ENCODE results near the gene LYPLA2.
A peak's percentile ranks its signal among the peaks of the same experiment; 100 is the strongest.

The LYPLA2 gene

DNA sequence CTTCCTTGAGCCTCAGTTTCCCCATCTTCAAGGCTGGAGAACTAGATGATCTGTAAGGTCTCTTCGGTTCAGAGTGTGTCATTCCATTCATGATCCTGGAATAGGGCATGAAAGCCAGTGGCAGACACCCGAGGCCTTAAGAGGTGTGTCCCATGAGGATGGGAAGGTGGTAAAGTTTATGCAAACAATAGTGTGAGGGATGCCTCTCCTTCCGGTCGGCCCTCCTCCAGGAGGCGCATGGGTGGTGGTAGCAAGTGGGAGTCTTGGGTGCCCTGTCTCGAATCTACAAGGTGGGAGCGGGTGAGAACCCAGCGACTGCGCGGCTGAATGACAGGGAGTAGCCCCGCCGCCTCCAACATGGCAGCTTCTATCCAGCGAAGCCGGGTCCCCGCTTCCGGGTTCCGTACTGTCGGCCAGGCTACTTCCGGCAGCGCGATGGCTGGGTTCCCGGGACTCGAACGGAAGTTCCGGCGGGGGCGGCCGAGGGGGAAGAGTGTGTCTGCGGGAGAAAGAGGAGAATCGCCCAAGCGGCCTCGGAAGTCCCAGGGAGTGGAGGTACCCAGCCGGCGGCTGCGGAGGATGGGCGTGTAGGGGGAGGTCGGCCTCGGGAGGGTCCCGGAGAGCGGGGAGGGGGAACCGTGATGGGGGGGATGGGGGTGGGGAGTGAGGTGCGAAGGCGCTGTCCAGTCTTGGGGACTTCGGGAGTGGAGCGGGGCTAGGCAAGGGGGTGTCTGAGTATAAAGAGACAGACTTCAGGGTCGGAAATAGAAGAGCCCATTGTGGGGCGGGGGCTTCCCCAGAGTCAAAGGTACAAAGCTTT is at the start of gene LYPLA2:
Gene LYPLA2 (plus strand): TSS at position 450 of the 820 bp plus-strand sequence. CDS start 1,538 bp downstream, outside the sequence.
- DNase-seq: peak; percentile 91 to 93

DNA sequence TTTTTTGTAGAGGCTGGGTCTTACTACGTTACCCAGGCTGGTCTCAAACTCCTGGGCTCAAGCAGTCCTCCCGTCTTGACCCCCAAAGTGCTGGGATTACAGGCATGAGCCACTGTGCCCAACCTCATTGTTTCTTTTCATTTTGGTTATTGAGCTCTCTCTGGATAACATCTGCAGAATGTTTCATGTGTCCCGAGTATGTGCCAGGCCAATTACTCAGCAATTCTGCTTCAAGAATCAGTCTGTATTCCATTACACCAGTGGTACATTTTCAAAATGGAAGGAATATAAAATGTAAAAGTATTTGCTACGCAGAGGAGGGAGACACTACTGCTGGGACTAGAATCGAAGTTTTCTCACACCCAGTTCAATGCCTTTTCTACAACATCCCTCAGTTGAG is 49.3 kb upstream of the LYPLA2 start:
- DNase-seq: no peak

DNA sequence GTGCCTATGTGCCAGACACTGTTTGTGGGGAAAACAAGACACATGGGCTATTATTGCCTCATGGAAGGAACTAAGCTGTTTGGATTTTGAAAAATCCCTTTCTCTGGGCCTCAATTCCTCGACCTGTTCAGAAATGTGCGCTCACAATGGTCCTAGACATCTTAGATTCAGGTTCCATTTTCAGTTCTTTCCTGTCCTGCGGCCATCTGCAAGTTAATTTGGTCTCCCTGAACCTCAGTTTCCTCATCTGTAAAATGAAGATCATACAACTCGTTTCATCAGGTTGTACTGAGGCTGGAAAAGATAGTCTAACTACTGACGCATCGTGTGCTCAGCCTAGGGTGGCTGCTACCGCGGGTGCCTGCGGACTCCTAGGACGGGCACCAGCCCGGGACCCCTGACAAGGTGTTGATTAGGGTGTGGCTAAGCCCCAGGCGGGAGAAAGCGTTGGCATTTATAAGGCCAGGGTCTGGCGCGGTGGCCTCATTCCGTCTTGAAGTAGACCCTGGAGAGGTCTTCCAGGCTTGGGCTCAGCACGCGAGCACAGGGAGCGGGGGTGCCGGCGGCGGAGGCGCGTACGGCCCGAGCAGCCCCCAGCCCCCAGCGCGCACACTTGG is 48.2 kb upstream of the LYPLA2 start:
- peak; percentile 42 to 45 for DNase-seq

DNA sequence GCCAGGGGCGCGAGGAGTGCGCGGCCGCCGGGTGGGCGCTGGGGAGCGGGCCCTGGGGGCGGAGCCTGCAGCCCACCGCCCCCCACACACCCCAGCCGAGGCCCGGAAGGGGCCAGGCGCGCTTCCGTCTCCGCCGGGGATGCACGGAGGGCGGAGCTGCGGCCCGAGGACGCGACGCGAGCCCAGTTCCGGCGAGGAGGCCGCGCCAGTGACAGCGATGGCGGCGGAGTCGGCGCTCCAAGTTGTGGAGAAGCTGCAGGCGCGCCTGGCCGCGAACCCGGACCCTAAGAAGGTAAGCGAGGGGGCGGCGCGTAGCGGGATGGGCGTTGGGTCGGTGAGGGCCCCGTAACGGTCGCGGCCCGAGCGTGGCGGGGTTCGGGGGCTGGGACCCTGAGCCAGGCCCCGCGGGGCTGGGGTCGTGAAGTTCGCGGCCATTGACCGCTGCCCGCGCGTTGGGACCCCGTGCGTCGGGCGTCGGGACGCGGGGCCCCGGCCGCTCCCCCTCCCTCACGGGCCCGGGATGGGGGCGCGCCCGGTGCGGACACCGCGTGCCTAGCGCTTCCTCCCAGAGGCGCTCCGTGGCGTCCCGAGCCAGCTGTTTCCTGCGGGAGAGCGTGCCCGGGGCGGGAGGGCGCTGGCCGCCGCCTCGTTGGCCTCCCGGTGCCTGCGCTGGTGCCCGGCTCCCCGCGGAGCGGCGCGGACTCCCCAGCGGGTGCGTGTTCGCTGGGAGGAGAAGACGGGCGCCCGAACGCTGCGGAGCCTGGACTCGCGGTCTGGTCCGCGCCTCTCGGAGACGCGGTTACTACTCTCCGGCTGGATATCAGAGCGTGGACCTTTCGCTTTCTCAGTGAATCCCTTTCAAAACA is 47.4 kb upstream of the LYPLA2 start, which contains the start of gene ELOA:
Gene ELOA (plus strand): TSS at position 185 of the 866 bp plus-strand sequence. CDS start 33 bp downstream, at position 218.
- peak; percentile 79 to 82 for DNase-seq

DNA sequence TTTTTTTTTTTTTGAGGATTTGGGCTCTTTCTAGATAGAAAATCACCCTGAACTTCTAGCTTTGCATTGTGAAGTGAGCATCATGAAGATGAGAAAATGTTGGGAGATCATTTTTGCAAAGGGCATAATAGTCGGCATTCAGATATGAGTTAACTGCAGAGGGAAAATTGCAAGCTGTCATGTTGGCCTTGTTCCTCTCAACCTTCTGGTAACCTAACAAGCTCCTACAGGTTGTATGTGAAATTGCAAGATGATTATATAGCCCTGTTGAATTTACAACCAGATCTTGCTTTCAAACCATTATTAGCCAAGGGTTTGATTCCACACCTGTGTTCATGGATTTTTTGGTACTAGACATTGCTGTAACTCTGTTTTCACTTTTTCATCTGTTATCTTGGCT is 45.4 kb upstream of the LYPLA2 start:
- no peak for DNase-seq

DNA sequence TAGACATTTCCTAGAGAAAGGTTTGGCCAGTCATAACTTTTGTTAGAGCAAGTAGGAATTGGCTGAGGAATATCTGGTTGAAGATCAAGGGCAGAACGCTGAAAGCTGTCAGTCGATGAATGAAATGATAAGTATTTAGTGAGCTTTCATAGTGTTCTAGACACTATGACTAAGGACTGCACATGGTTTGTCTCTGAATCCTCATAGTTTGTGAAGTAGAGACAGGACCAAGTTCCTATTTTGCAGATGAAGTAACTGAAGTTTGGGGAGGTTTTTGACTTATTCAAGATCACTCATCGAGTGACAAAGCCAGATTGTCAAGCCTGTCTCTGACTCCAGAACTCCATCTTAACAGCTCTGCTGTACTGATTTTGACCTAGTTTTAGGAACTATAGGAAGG is 42.9 kb upstream of the LYPLA2 start:
- DNase-seq: no peak

DNA sequence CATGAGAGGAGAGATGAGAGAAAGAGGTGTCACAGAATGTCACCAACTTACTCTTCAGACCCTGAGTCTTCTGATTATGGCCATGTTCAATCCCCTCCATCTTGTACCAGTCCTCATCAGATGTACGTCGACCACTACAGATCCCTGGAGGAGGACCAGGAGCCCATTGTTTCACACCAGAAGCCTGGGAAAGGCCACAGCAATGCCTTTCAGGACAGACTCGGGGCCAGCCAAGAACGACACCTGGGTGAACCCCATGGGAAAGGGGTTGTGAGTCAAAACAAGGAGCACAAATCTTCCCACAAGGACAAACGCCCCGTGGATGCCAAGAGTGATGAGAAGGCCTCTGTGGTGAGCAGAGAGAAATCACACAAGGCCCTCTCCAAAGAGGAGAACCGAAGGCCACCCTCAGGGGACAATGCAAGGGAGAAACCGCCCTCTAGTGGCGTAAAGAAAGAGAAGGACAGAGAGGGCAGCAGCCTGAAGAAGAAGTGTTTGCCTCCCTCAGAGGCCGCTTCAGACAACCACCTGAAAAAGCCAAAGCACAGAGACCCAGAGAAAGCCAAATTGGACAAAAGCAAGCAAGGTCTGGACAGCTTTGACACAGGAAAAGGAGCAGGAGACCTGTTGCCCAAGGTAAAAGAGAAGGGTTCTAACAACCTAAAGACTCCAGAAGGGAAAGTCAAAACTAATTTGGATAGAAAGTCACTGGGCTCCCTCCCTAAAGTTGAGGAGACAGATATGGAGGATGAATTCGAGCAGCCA is 39.7 kb upstream of the LYPLA2 start:
- DNase-seq: peak; percentile 17 to 34

DNA sequence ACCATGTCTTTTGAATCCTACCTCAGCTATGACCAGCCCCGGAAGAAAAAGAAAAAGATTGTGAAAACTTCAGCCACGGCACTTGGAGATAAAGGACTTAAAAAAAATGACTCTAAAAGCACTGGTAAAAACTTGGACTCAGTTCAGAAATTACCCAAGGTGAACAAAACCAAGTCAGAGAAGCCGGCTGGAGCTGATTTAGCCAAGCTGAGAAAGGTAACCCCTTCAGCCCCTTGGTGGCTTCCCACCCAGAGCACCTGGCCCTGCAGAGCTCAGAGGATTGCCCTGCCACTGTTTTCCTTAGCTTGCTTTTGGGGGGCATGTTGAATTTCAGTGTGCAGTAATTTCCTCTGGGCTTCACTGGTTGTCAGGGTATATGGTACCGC is 39.1 kb upstream of the LYPLA2 start:
- no peak for DNase-seq

DNA sequence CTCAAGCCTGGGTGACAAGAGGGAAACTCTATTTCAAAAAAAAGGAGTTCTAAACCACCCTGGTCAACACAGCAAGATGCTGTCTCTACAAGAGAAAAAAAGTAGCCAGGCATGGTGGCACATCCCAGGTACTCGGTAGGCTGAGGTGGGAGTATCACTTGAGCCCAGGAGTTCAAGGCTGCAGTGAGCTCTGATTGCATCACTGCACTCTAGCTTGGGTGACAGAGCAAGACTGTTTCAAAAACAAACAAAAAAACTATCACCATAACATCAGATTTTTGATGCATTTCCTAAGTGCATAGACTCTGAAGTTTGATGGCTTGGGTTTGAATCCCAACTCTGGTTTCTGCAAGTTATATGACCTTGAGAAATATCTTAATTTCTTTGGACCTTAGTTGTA is 38.0 kb upstream of the LYPLA2 start:
- DNase-seq: no peak

DNA sequence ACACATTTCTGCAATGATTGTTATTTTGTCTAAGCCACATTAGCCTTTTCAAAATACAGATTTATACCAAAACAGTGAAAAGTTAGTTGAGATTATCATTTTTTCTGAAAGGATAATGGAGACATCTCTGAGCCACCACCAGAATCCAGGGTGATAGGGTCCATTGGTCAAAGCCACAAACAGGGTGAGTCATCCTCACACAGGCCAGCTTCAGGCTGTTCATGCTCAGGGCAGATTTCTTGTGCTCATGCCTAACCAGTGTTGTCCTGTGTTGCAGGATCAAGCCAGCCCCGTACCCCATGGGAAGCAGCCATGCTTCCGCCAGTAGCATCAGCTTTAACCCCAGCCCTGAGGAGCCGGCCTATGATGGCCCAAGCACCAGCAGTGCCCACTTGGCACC is 34.3 kb upstream of the LYPLA2 start:
- no peak for DNase-seq

DNA sequence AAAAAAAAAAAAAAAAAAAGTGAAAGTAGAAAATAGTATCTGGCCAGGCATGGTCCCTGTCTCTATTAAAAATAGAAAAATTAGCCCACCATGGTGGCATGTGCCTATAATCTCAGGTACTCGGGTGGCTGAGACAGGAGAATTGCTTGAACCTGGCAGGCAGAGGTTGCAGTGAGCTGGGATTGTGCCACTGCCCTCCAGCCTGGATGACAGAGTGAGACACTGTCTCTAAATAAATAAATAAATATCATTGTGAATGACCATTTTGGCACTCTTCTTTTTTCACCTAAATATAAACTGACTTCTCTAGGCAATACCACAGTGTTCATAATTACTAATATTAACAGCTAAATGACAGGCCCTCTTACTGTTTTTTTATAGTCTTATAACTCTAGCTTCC is 33.1 kb upstream of the LYPLA2 start:
- no peak for DNase-seq

DNA sequence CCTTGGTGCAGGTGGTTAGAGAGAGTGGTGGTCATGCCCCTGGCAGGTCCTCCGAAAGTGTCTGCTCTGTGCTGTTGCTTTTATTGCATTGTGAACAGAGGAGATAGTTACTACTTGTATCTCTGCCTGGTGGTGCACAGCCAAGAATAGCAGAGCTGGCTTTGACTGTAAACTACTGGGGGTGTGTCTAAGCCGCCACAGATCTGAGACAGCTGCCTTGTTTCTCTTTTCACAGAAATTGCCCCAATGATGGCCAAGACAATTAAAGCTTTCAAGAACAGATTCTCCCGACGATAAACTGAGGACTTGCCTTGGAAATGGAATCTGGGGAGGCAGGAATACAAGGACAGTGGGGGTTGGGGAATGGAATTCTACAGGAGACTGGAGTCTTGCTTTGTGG is 31.7 kb upstream of the LYPLA2 start:
- no peak for DNase-seq

DNA sequence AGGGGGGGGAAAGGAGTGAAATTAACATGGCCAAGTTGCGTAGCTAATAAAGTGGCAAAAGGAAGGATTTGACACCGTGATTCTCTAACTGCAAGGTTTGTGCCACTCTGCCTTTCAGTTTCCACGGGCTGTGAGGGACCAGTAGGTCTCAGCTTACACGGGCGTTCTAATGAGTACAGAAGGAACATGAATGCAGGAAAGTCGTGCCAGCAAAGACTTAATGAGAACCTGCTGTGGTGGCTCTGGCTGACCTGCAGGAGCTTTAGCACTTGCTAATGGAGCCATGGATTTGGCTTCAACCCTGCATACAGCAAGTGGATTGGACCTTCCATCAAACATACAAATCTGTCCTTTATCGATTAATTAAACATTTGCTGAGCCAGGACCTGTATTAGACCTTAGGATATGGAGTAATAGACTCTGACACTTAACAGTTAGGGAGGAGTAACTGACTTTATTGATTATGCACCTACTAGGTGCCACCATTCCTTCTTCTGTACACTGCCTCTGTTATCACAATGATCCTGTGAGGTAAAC is 27.8 kb upstream of the LYPLA2 start:
- DNase-seq: no peak

DNA sequence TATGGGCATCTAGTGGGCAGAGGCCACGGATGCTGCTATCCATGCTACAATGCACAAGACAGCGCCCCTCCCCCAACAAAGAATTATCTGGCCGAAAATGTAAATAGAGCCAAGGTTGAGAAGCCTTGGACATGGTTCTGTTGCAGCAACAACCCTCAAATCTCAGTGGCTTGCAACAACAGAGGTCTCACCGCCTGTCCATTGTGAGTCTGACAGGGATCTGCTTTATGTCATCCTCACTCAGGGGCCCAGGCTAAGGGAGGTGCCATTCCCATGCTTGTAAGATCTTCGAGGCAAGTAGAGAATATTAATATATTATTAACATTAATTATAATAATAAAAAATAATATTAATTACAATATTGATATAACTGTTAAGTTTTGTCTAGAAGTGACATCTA is 22.2 kb upstream of the LYPLA2 start:
- DNase-seq: no peak

DNA sequence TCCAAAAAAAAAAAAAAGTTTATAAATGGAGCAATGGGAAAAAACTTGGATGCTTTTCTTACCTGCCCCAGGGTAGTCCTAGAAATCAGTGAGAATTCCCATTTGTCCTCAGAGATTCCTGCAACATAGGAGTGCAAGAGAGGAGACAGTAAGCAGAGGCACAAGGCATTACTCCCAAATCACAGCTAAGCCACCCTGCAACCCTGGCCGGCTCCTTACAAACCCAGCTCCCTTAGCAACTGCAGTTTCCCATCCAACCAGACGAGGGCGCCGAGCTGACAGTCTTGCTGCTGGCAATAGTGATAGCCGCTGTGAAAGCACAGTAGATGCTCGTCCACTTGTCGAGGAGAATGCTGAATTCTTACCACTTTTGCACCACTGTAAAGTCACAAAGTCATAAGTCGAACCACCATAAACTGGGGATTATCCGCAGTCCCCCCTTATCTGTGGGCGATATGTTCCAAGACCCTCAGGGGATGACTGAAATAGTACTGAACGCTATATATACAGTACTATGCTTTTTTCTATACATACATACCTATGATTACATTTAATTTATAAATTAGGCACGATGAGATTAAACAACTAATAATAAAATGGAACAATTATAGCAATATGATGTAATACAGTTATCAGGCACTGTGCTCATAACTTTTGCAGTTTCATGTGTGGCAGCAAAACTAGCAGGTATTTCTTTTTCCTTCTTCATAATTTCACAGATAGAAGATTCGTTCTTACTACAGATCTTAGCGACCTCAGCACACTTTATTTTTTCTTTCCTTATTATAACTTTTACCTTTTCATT is 18.7 kb upstream of the LYPLA2 start:
- DNase-seq: peak; percentile 90 to 92

DNA sequence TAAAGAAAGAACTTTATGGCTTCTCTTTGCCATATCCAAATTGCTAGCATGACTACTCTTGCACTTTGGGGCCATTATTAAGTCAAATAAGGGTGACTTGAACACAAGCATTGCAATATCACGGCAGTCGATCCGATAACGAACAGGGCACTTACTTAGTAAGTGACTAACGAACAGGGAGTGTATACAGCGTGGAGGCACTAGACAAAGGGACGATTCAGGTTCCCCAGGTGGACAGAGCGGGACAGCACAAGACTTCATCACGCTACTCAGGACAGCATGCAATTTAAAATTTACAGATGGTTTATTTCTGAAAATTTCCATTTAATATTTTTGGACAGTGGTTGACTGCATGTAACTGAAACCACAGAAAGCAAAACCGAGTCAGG is 18.1 kb upstream of the LYPLA2 start:
- DNase-seq: no peak

DNA sequence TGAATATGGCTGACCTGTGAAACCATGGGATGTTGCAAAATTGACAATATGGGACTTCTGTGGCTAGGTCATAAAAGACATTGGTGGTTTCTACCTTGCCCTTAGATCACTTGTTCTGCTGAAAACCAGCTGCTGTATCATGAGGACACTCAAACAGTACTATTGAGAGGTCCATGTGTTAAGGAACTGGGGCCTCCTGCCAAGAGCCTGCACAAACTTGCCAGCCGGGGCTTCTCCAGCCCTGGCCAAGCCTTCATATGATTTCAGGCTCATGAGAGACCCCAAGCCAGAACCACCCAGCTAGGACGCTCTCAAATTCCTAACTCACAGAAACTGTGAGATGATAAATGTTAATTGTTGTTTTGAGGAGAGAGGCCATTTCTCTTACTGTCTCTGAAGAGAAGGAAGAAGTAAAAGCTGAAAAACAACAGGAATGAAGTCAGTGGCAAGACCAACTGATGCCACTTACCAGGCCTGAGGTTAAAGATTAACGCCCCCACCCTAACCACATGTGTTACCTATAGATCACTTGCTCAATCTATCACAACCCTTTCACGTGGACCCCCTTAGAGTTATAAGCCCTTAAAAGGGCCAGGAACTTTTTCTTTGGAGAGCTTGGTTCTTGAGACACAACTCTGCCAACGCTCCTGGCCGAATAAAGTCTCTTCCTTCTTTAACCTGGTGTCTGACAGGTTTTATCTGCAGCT is 16.6 kb upstream of the LYPLA2 start:
- DNase-seq: no peak

DNA sequence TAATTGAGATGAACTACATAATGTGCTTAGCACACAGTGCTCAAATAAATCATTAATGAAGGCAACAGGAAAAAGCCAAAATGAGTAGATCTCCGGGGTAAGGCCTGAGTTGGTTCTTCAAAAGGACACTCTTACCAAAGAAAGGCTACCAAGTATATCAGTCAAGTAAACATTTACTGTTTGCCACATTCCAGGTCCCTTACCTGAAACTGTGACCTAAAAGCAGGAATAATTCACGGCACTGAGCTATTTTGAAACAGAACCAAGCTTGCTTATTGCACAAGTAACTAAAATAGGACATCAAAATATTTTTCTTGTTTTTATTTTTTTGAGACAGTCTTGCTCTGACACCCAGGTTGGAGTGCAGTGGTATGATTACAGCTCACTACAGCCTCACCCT is 14.7 kb upstream of the LYPLA2 start:
- no peak for DNase-seq

DNA sequence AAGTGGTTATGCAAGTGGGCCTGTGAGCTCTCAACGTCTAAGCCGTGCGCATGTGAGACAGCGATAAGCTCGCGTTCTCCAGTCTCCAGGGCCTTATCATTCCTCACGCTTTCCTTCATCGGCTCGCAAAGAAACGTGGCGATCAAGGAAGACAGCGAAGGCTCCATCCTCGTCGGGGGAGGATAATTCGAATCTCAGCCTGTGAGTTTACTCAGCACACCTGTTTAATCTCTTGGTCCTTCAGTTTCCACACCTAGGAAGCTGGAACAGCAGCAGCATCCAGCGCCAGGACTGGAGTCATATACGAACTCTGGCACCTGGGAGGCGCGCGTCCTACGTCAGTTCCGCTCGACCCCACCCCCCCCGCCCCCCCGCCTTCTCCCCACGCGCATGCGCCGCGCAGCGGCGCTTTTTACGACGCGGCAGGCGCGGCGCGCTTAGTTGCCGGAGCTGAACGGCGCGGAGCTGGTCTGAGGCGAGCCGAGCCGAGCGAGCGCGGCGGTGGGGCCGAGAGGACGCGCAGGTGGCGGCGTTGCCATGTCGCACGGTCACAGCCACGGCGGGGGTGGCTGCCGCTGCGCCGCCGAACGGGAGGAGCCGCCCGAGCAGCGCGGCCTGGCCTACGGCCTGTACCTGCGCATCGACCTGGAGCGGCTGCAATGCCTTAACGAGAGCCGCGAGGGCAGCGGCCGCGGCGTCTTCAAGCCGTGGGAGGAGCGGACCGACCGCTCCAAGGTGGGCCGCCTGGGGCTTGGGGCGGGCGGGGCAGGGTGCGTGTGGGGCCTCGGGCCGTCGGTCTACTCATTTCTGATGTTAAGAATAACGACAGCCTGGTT is 12.7 kb upstream of the LYPLA2 start, which contains the start of gene PITHD1:
Gene PITHD1 (plus strand): TSS at position 440 of the 836 bp plus-strand sequence. CDS start 98 bp downstream, at position 538.
- DNase-seq: peak; percentile 76 to 81

Measured in stimulated activated CD4-positive, alpha-beta T cell treated with anti-CD3 and anti-CD28 coated beads, Interleukin-2, amount 100 ng/mL, for 24 hours (primary cell).